ENCODE measurements around the gene HSD17B13.

GRCh38 chr4:87359258-87359657, 36.6 kb upstream of the HSD17B13 start:
- TF ChIP-seq, protein P1, sequence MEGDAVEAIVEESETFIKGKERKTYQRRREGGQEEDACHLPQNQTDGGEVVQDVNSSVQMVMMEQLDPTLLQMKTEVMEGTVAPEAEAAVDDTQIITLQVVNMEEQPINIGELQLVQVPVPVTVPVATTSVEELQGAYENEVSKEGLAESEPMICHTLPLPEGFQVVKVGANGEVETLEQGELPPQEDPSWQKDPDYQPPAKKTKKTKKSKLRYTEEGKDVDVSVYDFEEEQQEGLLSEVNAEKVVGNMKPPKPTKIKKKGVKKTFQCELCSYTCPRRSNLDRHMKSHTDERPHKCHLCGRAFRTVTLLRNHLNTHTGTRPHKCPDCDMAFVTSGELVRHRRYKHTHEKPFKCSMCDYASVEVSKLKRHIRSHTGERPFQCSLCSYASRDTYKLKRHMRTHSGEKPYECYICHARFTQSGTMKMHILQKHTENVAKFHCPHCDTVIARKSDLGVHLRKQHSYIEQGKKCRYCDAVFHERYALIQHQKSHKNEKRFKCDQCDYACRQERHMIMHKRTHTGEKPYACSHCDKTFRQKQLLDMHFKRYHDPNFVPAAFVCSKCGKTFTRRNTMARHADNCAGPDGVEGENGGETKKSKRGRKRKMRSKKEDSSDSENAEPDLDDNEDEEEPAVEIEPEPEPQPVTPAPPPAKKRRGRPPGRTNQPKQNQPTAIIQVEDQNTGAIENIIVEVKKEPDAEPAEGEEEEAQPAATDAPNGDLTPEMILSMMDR (IDR thresholded peaks at IDR 0.05) = no peak
- TF ChIP-seq POLR2A (IDR thresholded peaks at IDR 0.05) (no peak), EP300 (IDR thresholded peaks at IDR 0.05) (no peak)
